Glutamatergic neuron (in vitro differentiated cells): Measurements from ENCODE around the gene TADA2A. TPM values are rescaled to one million over a fixed set of nuclear protein-coding genes. Genes with fewer than 3 reads are reported as not detected.
"Not testable (repeated sequence)": the region's sequence is repeated elsewhere in the genome, so short reads cannot be mapped to it uniquely, and the experiment has no call there.

Experiments
- DNase-seq: peaks from one replicate; pipeline ENCODE4 v3.0.0; 2022
- H3K27ac Mint-ChIP-seq: one replicate; pipeline ENCODE4 v1.8.0; 2020; ENCODE audit warnings: mild to moderate bottlenecking, mixed read lengths, inconsistent platforms; ENCODE audit not compliant: unreplicated experiment
- H3K27me3 Mint-ChIP-seq: one replicate; pipeline ENCODE4 v1.8.0; 2020; ENCODE audit warnings: mild to moderate bottlenecking, moderate library complexity, mixed read lengths, inconsistent platforms; ENCODE audit not compliant: unreplicated experiment
- H3K36me3 Mint-ChIP-seq: one replicate; pipeline ENCODE4 v1.8.0; 2020; ENCODE audit warnings: mild to moderate bottlenecking, mixed read lengths, inconsistent platforms; ENCODE audit not compliant: unreplicated experiment
- H3K4me1 Mint-ChIP-seq: one replicate; pipeline ENCODE4 v1.8.0; 2020; ENCODE audit warnings: mild to moderate bottlenecking, low read depth, mixed read lengths, inconsistent platforms; ENCODE audit not compliant: unreplicated experiment
- H3K4me3 Mint-ChIP-seq: one replicate; pipeline ENCODE4 v1.8.0; 2020; ENCODE audit warnings: mild to moderate bottlenecking, mixed read lengths, inconsistent platforms; ENCODE audit not compliant: unreplicated experiment
- H3K9me3 Mint-ChIP-seq: one replicate; pipeline ENCODE4 v1.8.0; 2020; ENCODE audit warnings: mild to moderate bottlenecking, moderate library complexity, mixed read lengths, inconsistent platforms; ENCODE audit not compliant: unreplicated experiment
- total RNA-seq: library from RNA; stranded (reverse); fragmentation: NEBNext Ultra II Directional; extraction: Animal tissue kit (Norgen Biotek cat#: 25700); gene quantifications from one replicate; pipeline ENCODE4 v1.2.1, GENCODE V29; 2021; ENCODE audit not compliant: unreplicated experiment
- TF ChIP-seq, protein P1 (sequence below): fragments of 200-600 bp; sonication (generic); IDR thresholded peaks from one replicate; pipeline ENCODE4 v1.5.0; 2021; ENCODE audit not compliant: partially characterized antibody, unreplicated experiment

The TADA2A gene
- total RNA-seq, 1 donor from 2014 or later = 30.6 TPM

DNA sequence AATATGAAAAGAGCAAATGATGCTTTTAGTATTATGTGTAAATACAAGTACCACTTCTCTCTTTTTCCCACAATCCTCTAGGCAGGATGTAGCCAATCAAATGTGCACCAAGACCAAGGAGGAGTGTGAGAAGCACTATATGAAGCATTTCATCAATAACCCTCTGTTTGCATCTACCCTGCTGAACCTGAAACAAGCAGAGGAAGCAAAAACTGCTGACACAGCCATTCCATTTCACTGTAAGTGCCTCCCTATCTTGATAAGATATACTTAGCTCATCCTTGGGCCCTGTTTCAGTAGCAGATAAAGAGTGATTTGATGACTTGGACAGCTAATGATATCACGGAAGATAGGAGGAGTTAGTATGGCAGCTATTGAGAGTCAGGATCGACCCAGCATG, 33.7 kb downstream of the TADA2A start:
- Mint-ChIP-seq H3K27me3 (no peaks in the 10 kb centered on the region), H3K9me3 (no peaks in the 10 kb centered on the region), H3K36me3 (no peaks in the 10 kb centered on the region), H3K4me1 (no peaks in the 10 kb centered on the region), H3K27ac (no peak overlapping the region), H3K4me3 (no peak overlapping the region)
- no peak for DNase-seq
- TF ChIP-seq, protein P1, sequence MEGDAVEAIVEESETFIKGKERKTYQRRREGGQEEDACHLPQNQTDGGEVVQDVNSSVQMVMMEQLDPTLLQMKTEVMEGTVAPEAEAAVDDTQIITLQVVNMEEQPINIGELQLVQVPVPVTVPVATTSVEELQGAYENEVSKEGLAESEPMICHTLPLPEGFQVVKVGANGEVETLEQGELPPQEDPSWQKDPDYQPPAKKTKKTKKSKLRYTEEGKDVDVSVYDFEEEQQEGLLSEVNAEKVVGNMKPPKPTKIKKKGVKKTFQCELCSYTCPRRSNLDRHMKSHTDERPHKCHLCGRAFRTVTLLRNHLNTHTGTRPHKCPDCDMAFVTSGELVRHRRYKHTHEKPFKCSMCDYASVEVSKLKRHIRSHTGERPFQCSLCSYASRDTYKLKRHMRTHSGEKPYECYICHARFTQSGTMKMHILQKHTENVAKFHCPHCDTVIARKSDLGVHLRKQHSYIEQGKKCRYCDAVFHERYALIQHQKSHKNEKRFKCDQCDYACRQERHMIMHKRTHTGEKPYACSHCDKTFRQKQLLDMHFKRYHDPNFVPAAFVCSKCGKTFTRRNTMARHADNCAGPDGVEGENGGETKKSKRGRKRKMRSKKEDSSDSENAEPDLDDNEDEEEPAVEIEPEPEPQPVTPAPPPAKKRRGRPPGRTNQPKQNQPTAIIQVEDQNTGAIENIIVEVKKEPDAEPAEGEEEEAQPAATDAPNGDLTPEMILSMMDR = no peak

DNA sequence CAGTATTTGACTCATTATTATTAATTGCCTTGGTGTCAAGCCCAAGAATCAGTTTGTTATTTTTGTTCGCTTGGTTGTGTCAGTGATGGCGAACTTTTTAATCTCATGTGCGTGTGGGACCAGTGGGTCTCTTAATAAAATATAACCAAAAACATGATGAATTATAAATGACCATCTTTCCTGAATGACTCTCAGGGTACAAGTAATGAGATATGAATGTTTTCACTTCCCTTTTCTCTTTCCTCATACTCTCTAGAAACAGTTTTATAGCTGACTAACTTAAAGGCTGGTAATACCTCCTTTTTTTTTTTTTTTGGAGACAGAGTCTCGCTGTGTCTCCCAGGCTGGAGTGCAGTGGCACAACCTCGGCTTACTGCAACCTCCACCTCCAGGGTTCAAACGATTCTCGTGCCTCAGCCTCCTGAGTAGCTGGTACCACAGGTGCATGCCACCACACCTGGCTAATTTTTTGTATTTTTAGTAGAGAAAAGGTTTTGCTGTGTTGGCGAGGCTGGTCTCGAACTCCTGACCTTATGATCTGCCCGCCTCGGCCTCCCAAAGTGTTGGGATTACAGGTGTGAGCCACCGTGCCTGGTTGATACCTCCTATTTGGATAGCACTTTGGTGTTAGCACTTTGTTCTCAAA, 34.8 kb downstream of the TADA2A start:
- H3K36me3 Mint-ChIP-seq, DNase-seq, H3K4me1 Mint-ChIP-seq, H3K27me3 Mint-ChIP-seq, H3K4me3 Mint-ChIP-seq, H3K9me3 Mint-ChIP-seq, H3K27ac Mint-ChIP-seq: not testable (repeated sequence)

DNA sequence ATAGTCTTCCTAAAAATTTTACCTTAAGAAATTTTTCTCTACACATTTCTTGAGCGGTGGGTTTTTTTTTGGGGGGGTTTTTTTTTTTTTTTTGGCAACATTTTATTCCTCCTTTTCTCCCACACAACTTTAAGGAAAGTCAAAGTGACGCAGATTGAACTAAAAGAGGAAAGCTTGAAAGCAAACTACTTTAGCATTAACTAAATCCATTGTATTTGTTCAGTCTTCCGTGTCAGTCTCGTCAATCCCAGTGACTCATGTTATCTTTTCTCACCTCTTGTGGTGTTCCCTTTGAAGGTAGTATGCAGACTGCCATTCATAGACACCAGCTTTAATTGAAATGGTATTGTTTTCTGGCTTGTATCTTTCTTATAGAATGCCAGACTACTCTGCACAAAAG, 39.3 kb downstream of the TADA2A start:
- TF ChIP-seq, protein P1 = no peak
- H3K4me3 Mint-ChIP-seq = no peak overlapping the region
- no peaks in the 10 kb centered on the region for H3K9me3 Mint-ChIP-seq
- no peak for DNase-seq
- no peak overlapping the region for H3K27ac Mint-ChIP-seq
- H3K4me1 Mint-ChIP-seq = no peaks in the 10 kb centered on the region
- no peaks in the 10 kb centered on the region for H3K27me3 Mint-ChIP-seq
- no peaks in the 10 kb centered on the region for H3K36me3 Mint-ChIP-seq

DNA sequence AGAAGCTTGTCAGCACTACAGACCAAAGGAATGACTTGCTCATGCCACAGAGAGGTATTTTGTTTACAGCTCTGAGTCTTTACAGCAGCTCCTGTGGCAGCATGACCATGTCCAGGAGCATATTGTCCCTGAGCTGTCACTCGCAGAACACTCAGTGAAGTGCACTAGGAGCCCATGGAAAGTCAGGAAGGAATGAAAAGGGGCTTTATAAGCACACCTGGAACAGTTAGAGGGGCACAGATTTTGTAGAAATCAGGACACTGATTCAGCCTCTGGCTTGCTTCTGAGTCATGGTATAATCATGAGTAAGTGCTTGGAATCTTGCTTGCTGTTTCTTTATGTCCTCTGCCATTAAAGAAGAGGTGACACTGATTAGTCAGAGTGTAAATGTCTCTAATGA, 41.0 kb downstream of the TADA2A start:
- Mint-ChIP-seq H3K27me3 (no peaks in the 10 kb centered on the region), H3K9me3 (no peaks in the 10 kb centered on the region), H3K4me1 (no peaks in the 10 kb centered on the region), H3K27ac (no peak overlapping the region), H3K36me3 (peaks cover 4% of the 10 kb centered on the region), H3K4me3 (no peak overlapping the region)
- DNase-seq = no peak
- TF ChIP-seq, protein P1 = no peak

DNA sequence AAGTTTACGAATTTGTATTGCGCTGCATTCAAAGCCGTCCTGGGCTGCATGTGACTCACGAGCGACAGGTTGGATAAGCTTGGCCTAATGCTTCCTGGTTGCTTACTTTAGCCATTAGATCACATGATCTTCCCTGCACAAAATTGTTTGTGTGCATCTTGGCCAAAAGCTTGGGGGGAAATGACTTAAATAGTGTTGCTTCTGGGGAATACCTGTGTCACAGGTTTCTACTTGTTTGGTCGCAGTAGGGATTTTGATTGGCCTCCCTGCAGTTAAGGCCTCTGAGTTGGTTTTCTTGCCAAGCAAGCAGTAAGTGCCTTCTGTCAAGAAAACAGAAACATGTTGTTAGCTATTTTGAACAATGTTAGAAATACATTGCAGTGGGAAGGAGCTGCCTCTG, 43.4 kb downstream of the TADA2A start:
- no peaks in the 10 kb centered on the region for H3K9me3 Mint-ChIP-seq
- no peak for DNase-seq
- H3K27ac Mint-ChIP-seq = no peak overlapping the region
- peaks cover 5% of the 10 kb centered on the region for H3K36me3 Mint-ChIP-seq
- TF ChIP-seq, protein P1 = no peak
- H3K27me3 Mint-ChIP-seq = no peaks in the 10 kb centered on the region
- H3K4me3 Mint-ChIP-seq = no peak overlapping the region
- H3K4me1 Mint-ChIP-seq = no peaks in the 10 kb centered on the region

DNA sequence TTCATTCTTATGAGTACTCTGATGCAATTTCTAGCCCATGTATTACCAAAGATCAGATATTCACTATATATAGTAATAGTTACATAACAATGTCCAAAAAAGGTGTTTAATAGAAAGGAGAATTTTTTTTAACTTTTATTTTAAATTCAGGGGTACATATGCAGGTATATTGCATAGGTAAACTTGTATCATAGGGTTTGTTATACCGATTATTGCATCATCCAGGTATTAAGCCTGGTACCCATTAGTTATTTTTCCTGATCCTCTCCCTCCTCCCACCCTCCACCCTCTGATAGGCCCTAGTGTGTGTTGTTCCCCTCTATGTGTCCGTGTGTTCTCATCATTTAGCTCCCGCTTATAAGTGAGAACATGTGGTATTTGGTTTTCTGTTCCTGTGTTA, 51.1 kb downstream of the TADA2A start:
- not testable (repeated sequence) for H3K36me3 Mint-ChIP-seq, H3K9me3 Mint-ChIP-seq, H3K4me1 Mint-ChIP-seq, H3K4me3 Mint-ChIP-seq, H3K27me3 Mint-ChIP-seq, H3K27ac Mint-ChIP-seq, DNase-seq
